Mucosa of stomach (tissue), 1 donor: ENCODE results near the gene TREH.
A peak's percentile ranks its signal among the peaks of the same experiment; 100 is the strongest.
"Not testable (repeated sequence)": the region's sequence is repeated elsewhere in the genome, so short reads cannot be mapped to it uniquely, and the experiment has no call there.

Experiments used
- H3K27me3 ChIP-seq: one replicate; pipeline ENCODE4 v1.7.0; 2013; ENCODE audit warnings: mild to moderate bottlenecking, low read length; ENCODE audit not compliant: control insufficient read depth, insufficient read depth
- H3K36me3 ChIP-seq: one replicate; pipeline ENCODE4 v1.7.0; 2013; ENCODE audit warnings: low read length; ENCODE audit not compliant: control insufficient read depth, insufficient read depth
- H3K4me1 ChIP-seq: one replicate; pipeline ENCODE4 v1.7.0; 2013; ENCODE audit warnings: mild to moderate bottlenecking, low read length; ENCODE audit not compliant: control insufficient read depth, insufficient read depth
- H3K4me3 ChIP-seq: one replicate; pipeline ENCODE4 v1.7.0; 2013; ENCODE audit warnings: low read length
- H3K9ac ChIP-seq: one replicate; pipeline ENCODE4 v1.7.0; 2013; ENCODE audit warnings: mild to moderate bottlenecking, low read length, moderate library complexity
- H3K9me3 ChIP-seq: one replicate; pipeline ENCODE4 v1.7.0; 2013; ENCODE audit warnings: mild to moderate bottlenecking, low read length, moderate library complexity; ENCODE audit not compliant: control insufficient read depth
- donor health status: Pancreatic carcinoma.

The TREH gene, protein sequence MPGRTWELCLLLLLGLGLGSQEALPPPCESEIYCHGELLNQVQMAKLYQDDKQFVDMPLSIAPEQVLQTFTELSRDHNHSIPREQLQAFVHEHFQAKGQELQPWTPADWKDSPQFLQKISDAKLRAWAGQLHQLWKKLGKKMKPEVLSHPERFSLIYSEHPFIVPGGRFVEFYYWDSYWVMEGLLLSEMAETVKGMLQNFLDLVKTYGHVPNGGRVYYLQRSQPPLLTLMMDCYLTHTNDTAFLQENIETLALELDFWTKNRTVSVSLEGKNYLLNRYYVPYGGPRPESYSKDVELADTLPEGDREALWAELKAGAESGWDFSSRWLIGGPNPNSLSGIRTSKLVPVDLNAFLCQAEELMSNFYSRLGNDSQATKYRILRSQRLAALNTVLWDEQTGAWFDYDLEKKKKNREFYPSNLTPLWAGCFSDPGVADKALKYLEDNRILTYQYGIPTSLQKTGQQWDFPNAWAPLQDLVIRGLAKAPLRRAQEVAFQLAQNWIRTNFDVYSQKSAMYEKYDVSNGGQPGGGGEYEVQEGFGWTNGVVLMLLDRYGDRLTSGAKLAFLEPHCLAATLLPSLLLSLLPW

DNA sequence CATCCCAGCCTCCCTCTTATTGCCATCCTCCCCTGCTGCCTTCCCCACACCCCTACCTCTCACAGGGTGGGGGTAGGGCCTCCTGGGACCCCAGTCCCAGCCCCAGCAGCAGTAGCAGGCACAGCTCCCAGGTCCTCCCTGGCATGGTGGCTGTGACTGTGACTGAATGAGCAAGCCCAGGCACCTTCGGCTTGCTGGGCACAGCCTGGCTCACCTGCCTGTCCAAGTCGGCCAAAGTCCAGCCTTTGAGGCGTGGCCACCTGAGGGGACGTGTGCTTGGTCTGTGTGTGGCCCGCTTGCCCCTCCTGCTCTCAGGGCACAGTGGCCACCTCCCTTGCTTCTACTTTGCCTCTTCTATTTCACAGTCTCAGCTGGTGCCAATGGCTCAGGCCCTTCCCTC lies at the start of gene TREH:
Gene TREH, minus strand, starts transcription at position 168 of the 400 bp plus-strand sequence. Its CDS starts 23 bp downstream, at position 145.
- no peaks in the 10 kb centered on the region for H3K36me3 ChIP-seq
- no peaks in the 10 kb centered on the region for H3K9me3 ChIP-seq
- peak within 1 kb of the TSS; percentile 21 for H3K4me3 ChIP-seq
- H3K9ac ChIP-seq, result peak within 1 kb of the TSS; percentile 49
- no peaks in the 10 kb centered on the region for H3K27me3 ChIP-seq
- peaks cover 20% of the 10 kb centered on the region for H3K4me1 ChIP-seq

DNA sequence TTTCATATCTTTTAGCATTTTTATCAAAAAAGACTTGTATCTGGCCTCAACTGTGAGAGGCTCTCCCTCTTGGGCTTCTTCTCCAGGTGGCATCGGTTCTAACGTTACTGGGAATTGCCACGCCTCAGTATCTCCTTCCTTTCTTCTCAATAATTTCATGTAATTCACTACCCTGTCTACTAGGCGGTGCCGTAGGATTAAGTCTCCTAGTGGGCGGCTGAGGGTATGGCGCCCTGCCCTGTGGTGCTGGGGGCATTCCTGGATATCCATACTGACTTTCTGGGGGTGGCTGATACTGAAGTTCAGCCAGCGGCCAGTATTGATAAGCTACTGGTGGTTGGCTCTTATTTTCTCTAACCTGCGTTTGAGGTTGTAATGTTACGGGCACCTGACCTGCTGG lies 48.7 kb upstream of the TREH start:
- H3K36me3 ChIP-seq, H3K27me3 ChIP-seq, H3K4me1 ChIP-seq, H3K9me3 ChIP-seq, H3K4me3 ChIP-seq, H3K9ac ChIP-seq: not testable (repeated sequence)

DNA sequence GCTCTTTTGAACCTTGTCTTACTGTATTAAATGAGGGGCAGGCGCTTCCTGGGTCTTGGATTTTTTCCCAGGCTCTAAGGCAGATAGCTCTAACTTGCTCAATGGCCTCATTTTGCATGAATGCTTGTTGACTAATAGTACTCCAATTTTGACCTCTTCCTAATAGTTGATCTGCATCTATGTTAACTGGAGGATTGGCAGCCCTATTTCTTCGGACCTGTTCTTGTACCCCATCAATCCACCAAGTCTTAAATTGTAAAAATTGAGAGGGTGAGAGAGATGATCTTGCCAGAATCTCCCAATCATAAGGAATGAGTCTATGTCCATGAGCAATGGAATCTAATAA lies 48.2 kb upstream of the TREH start:
- H3K9me3 ChIP-seq, H3K36me3 ChIP-seq, H3K9ac ChIP-seq, H3K27me3 ChIP-seq, H3K4me1 ChIP-seq, H3K4me3 ChIP-seq: not testable (repeated sequence)

DNA sequence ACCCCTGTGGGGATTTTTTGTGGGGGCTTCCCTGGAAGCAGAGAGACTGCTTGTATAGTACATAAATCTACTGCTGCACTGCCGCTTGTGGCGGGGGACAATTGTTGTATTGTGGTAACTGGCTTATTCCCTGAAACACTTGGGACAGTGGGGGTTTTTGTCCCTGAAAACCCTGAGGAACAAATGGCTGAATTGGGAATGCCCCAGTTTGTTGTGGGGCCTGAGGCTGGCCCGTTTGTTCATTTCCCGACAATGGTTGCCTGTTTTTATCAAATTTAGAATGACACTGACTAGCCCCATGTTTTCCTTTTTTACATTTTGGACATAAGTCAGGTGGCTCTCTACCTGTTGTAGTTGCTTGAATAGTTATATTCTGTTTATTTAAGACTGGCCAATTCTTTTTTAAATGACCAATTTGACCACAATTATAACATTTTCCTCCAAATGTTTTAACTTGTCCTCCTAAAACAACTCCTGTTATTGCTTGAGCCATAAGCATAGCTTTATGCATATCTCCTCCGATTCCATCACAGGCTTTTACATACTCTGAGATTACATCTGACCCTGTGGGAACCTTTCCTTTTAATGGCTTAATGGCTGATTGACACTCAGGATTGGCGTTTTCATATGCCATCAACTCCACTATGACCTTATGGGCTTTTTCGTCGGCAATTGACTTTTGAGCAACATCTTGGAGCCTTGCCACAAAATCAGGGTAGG lies 47.7 kb upstream of the TREH start:
- H3K27me3 ChIP-seq, H3K4me1 ChIP-seq, H3K9ac ChIP-seq, H3K36me3 ChIP-seq, H3K9me3 ChIP-seq, H3K4me3 ChIP-seq: not testable (repeated sequence)

DNA sequence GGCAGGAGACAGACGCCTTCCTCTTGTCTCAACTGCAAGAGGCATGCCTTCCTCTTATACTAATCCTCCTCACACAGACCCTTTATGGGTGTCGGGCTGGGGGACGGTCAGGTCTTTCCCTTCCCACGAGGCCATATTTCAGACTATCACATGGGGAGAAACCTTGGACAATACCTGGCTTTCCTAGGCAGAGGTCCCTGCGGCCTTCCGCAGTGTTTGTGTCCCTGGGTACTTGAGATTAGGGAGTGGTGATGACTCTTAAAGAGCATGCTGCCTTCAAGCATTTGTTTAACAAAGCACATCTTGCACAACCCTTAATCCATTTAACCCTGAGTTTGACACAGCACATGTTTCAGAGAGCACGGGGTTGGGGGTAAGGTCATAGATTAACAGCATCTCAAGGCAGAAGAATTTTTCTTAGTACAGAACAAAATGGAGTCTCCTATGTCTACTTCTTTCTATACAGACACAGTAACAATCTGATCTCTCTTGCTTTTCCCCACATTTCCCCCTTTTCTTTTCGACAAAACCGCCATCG lies 42.1 kb upstream of the TREH start:
- H3K4me3 ChIP-seq, H3K9ac ChIP-seq, H3K9me3 ChIP-seq, H3K27me3 ChIP-seq, H3K36me3 ChIP-seq, H3K4me1 ChIP-seq: not testable (repeated sequence)

DNA sequence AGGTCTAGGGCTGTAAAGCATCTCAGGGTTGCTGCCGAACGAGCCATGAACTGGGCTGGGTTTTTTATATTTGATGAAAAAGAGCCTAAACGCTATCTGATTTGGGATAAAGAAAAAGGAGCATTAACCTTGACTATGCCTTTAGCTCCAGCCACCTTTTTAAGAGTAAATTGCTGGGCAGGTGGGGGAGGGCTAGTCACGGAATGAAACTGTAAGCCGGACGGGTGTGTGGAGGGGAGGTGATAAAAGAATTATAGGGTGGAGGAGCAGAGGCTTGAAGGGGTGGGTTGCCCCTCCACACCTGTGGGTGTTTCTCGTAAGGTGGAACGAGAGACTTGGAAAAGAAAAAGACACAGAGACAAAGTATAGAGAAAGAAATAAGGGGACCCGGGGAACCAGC lies 41.3 kb upstream of the TREH start:
- H3K27me3 ChIP-seq, H3K9me3 ChIP-seq, H3K36me3 ChIP-seq, H3K4me3 ChIP-seq, H3K4me1 ChIP-seq, H3K9ac ChIP-seq: not testable (repeated sequence)

DNA sequence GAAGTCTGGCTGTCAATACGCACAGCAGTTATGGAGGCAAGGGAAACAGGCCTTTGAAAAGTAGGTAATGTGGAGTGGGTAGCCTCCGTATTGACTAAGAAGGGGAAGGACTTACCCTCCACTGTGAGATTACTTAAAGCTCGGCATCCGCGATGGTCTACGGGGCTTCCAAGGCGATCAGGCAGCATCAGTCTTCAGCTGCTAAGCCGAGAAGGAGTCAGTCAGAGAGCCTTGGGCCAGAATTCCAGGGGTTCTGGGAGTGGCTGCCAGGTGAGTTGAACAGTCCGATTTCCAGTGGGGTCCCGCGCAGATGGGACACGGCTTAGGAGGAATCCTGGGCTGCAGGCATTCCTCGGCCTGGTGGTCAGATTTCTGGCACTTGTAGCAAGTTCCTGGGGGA lies 40.6 kb upstream of the TREH start:
- not testable (repeated sequence) for H3K4me3 ChIP-seq, H3K36me3 ChIP-seq, H3K27me3 ChIP-seq, H3K4me1 ChIP-seq, H3K9ac ChIP-seq, H3K9me3 ChIP-seq

DNA sequence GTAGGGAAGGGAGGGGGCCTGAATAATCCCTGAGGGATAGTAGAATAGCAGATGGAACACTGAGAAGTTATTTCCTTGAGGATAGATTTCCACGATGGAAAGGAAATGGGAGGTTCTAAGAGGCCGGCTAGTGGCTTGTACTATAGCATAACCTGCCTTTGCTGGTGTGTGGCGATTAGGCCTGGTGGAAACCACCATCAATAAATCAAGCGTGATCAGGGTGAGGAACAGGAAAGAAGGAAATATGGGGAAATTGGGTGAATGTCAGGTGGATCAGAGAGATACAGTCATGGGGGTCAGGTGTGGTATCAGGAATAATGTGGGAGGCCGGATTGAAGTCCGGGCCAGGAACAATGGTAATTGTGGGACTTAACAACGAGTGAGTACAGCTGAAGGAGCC lies 39.1 kb upstream of the TREH start:
- H3K36me3 ChIP-seq, H3K9me3 ChIP-seq, H3K27me3 ChIP-seq, H3K4me1 ChIP-seq, H3K4me3 ChIP-seq, H3K9ac ChIP-seq: not testable (repeated sequence)

DNA sequence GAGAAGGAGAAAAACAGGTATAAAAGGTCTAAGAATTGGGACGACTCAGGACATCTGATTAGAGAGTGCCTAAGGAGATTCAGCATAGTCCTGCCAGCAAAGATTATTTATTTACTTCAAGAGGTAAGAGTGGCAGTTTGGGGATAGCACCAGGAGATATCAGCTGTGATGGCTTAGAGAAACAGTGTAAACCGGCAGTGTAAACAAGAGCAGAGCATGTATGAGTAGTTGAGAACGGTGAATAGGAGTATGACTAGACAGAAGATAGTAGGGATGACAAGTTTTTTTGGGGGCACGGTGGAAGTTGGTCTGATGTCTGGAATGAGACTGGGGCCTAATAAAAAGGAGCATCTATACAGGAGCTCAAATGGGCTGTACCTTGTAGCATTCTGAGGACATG lies 38.3 kb upstream of the TREH start:
- not testable (repeated sequence) for H3K4me1 ChIP-seq, H3K4me3 ChIP-seq, H3K9ac ChIP-seq, H3K36me3 ChIP-seq, H3K27me3 ChIP-seq, H3K9me3 ChIP-seq

DNA sequence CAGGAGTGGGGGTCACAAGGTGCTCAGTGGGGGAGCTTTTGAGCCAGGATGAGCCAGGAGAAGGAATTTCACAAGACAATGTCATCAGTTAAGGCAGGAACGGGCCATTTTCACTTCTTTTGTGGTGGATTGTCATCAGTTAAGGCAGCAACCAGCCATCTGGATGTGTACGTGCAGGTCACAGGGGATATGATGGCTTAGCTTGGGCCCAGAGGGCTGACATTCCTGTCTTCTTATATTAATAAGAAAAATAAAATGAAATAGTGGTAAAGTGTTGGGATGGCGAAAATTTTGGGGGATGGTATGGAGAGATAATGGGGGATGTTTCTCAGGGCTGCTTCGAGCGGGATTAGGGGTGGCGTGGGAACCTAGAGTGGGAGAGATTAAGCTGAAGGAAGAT lies 37.8 kb upstream of the TREH start:
- H3K4me1 ChIP-seq, H3K9ac ChIP-seq, H3K9me3 ChIP-seq, H3K27me3 ChIP-seq, H3K4me3 ChIP-seq, H3K36me3 ChIP-seq: not testable (repeated sequence)

DNA sequence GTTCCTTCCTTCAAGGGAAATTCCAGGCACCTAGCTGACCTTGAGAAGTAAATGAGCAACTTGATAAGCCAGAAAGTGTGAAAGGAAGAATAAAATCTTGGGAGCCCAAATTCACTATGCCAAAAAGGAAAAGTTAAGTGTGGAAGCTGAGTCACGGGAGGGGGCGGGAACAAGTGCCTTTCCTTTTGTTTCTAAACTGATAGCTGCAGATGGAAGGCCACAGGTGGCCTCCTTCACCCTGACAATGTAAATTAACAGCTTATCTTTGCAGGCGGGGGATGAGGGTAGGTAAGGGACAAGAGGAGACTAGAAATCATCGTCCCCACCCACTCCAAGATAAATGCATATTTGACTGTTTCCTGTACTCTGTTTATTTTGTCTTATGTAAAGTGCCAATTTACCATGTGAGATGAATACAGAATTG lies 36.4 kb upstream of the TREH start:
- H3K4me1 ChIP-seq, result peaks cover 9% of the 10 kb centered on the region
- H3K27me3 ChIP-seq, result no peaks in the 10 kb centered on the region
- H3K4me3 ChIP-seq, result no peak overlapping the region
- H3K9ac ChIP-seq, result no peak overlapping the region
- no peaks in the 10 kb centered on the region for H3K36me3 ChIP-seq
- no peaks in the 10 kb centered on the region for H3K9me3 ChIP-seq

DNA sequence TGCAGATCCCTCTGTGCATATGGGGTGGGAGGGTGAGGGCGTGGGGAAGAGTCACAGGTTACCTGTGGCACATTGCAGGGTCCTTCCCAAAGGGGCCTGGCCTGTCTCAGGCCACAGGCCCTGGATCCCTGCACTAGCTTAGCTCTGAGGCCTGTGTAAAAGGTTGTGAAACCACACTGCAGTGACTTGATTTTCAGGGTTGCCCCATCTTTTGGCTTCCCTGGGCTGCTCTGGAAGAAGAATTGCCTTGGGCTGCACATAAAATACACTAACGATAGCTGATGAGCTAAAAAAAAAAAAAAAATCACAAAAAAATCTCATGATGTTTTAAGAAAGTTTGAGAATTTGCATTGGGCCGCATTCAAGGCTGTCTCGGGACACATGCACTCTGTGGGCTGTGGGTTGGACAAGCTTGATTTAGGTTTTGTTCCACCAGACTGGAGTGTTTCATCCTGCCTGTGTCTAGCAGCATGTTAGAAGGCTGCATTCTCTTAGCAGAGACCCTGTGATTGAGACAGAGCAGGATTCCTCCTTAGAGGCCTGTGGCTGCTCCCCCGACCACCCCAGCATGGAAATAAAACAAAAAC lies 35.9 kb upstream of the TREH start:
- Histone ChIP-seq H3K9me3 (no peaks in the 10 kb centered on the region), H3K9ac (no peak overlapping the region), H3K4me1 (peaks cover 9% of the 10 kb centered on the region), H3K4me3 (no peak overlapping the region), H3K36me3 (no peaks in the 10 kb centered on the region), H3K27me3 (no peaks in the 10 kb centered on the region)
